MCF 10A (cell line): Measurements from ENCODE around the gene PCED1B. TPM values are rescaled to one million over a fixed set of nuclear protein-coding genes. Genes with fewer than 3 reads are reported as not detected.

Experiments used
- BruUV-seq: library from RNA; stranded (reverse); fragments of 400-500 nt; replicated peaks from 2 replicates; lab custom pipeline; 2021; lab: Mats Ljungman, UMichigan
- CTCF ChIA-PET: fragments of 300-600 bp; sonication (Branson Sonifier 250); formaldehyde crosslinking; extraction: SDS; loops from one replicate; lab custom pipeline; 2021; ENCODE audit warnings: antibody characterized with exemption, inconsistent platforms; lab: Yijun Ruan, JAX
- POLR2A ChIA-PET: fragments of 300-600, 350-650 bp; sonication (Branson Sonifier 250); formaldehyde crosslinking; extraction: SDS; loops from one replicate; lab custom pipeline; 2020; ENCODE audit warnings: antibody characterized with exemption, inconsistent platforms; lab: Yijun Ruan, JAX
- DNase-seq: peaks from one replicate; pipeline ENCODE4 v3.0.0-alpha.2; 2018; ENCODE audit not compliant: unreplicated experiment
- H3K27ac Mint-ChIP-seq: one replicate; pipeline ENCODE4 v1.8.0; 2022; ENCODE audit warnings: mild to moderate bottlenecking, low read depth, mixed read lengths; ENCODE audit not compliant: unreplicated experiment
- H3K27me3 Mint-ChIP-seq: one replicate; pipeline ENCODE4 v1.8.0; 2022; ENCODE audit warnings: mixed read lengths; ENCODE audit not compliant: insufficient read depth, unreplicated experiment
- H3K36me3 Mint-ChIP-seq: one replicate; pipeline ENCODE4 v1.8.0; 2022; ENCODE audit warnings: mild to moderate bottlenecking, moderate library complexity, mixed read lengths; ENCODE audit not compliant: insufficient read depth, unreplicated experiment
- H3K4me1 Mint-ChIP-seq: one replicate; pipeline ENCODE4 v1.8.0; 2022; ENCODE audit warnings: mixed read lengths; ENCODE audit not compliant: insufficient read depth, unreplicated experiment
- H3K4me3 Mint-ChIP-seq: one replicate; pipeline ENCODE4 v1.8.0; 2022; ENCODE audit warnings: mild to moderate bottlenecking, moderate library complexity, mixed read lengths; ENCODE audit not compliant: unreplicated experiment
- H3K9me3 Mint-ChIP-seq: one replicate; pipeline ENCODE4 v1.8.0; 2022; ENCODE audit warnings: mixed read lengths; ENCODE audit not compliant: unreplicated experiment
- CTCF ChIP-seq: fragments of 200-600 bp; IDR thresholded peaks from one replicate; pipeline ENCODE4 v1.8.0; 2022; ENCODE audit warnings: antibody characterized with exemption, mild to moderate bottlenecking; ENCODE audit not compliant: unreplicated experiment
- intact Hi-C: fragments of 100-400 bp; cut with micrococcal nuclease; formaldehyde crosslinking; loops from 2 replicates; pipeline ENCODE4 v1.14.1; 2022
- total RNA-seq: library from RNA; stranded (reverse); gene quantifications from 2 replicates; pipeline ENCODE4 v1.2.3, GENCODE V29; 2022

Gene PCED1B
- total RNA-seq, 1 experiment from 2014 or later, result 9.6 TPM

GRCh38 chr12:47235258-47236040 lies 156.0 kb downstream of the PCED1B start:
- intact Hi-C loops, result no loop called here
- POLR2A ChIA-PET, result no interaction called here
- Mint-ChIP-seq H3K4me1 (peaks cover 18% of the 10 kb centered on the region), H3K4me3 (peak overlapping the region; percentile 23), H3K27ac (peak overlapping the region; percentile 89), H3K9me3 (peaks cover 8% of the 10 kb centered on the region), H3K27me3 (no peaks in the 10 kb centered on the region), H3K36me3 (no peaks in the 10 kb centered on the region)
- CTCF ChIA-PET, result interaction anchor here (0.6 to 1.3 kb wide), 4 partner anchors 72 to 162 kb away, joined by 3 read pairs; partner anchors contain the start of gene PCED1B
- TF ChIP-seq CTCF, result no peak
- no peak for DNase-seq
- BruUV-seq, result no TSS peak

- Mint-ChIP-seq H3K9me3 (peaks cover 8% of the 10 kb centered on the region), H3K27ac (peak overlapping the region; percentile 89), H3K4me1 (peaks cover 18% of the 10 kb centered on the region), H3K4me3 (peak overlapping the region; percentile 23), H3K27me3 (no peaks in the 10 kb centered on the region), H3K36me3 (no peaks in the 10 kb centered on the region)
- ChIA-PET CTCF (interaction anchor here (0.6 to 1.3 kb wide), 2 partner anchors 71 to 157 kb away, joined by 3 read pairs; partner anchors contain the start of gene PCED1B), POLR2A (no interaction called here)
- BruUV-seq, result TSS peak; percentile 77
- no peak for TF ChIP-seq CTCF
- DNase-seq, result peak; percentile 92
- intact Hi-C loops, result no loop called here
These were observed 156.8 kb downstream of the PCED1B start for GRCh38 chr12:47236109-47236714.

- POLR2A ChIA-PET, result interaction anchor here (0.9 to 2.0 kb wide), 4 partner anchors 12 to 158 kb away, joined by 3 to 10 read pairs (median 4); partner anchors contain the start of genes AMIGO2 and PCED1B
- BruUV-seq, result no TSS peak
- intact Hi-C loops, result no loop called here
- DNase-seq, result no peak
- peaks cover 18% of the 10 kb centered on the region for H3K4me1 Mint-ChIP-seq
- CTCF ChIA-PET, result interaction anchor here (0.6 to 2.1 kb wide), 4 partner anchors 67 to 1361 kb away, joined by 3 to 6 read pairs (median 4); no protein-coding TSS in a partner anchor
- H3K36me3 Mint-ChIP-seq, result no peaks in the 10 kb centered on the region
- no peak for TF ChIP-seq CTCF
- no peak overlapping the region for H3K27ac Mint-ChIP-seq
- no peaks in the 10 kb centered on the region for H3K27me3 Mint-ChIP-seq
- H3K4me3 Mint-ChIP-seq, result no peak overlapping the region
- peaks cover 8% of the 10 kb centered on the region for H3K9me3 Mint-ChIP-seq
These were observed 158.4 kb downstream of the PCED1B start for GRCh38 chr12:47237751-47238211.

- DNase-seq, result no peak
- ChIA-PET CTCF (interaction anchor here (1.3 to 2.1 kb wide), 3 partner anchors 21 to 159 kb away, joined by 3 to 6 read pairs (median 4); partner anchors contain the start of genes AMIGO2 and PCED1B), POLR2A (interaction anchor here (0.9 to 2.0 kb wide), 3 partner anchors 11 to 159 kb away, joined by 3 to 10 read pairs (median 4); partner anchors contain the start of genes AMIGO2 and PCED1B)
- Mint-ChIP-seq H3K27ac (no peak overlapping the region), H3K4me3 (no peak overlapping the region), H3K4me1 (peaks cover 18% of the 10 kb centered on the region), H3K27me3 (no peaks in the 10 kb centered on the region), H3K36me3 (no peaks in the 10 kb centered on the region), H3K9me3 (peaks cover 8% of the 10 kb centered on the region)
- no TSS peak for BruUV-seq
- no peak for TF ChIP-seq CTCF
- intact Hi-C loops, result no loop called here
These were observed 159.3 kb downstream of the PCED1B start for GRCh38 chr12:47238669-47239114.
